Small intestine (tissue), 7 donors: ENCODE data around the gene FZR1. TPM values are rescaled to one million over a fixed set of nuclear protein-coding genes. Genes with fewer than 3 reads are reported as not detected.

ENCODE experiments used
- DNase-seq, 2 donors: peaks; one replicate each; pipeline versions ENCODE4 v3.0.0 to v3.0.0-alpha.2; 2013
- FAIRE-seq: peaks from 2 replicates; lab custom pipeline; 2012; peaks lifted over from hg19 to GRCh38; lab: Jason Lieb, UNC
- H3K27ac ChIP-seq, 3 donors: one replicate each; pipeline ENCODE4 v1.5.1; 2013; ENCODE audit warnings: low read length in 2 of 3, mild to moderate bottlenecking in 2 of 3, control low read depth in 1 of 3, inconsistent platforms in 1 of 3, low read depth in 1 of 3, moderate library complexity in 1 of 3
- H3K27me3 ChIP-seq, 3 donors: one replicate each; pipeline ENCODE4 v1.6.1; 2013; ENCODE audit warnings: low read length in 3 of 3, inconsistent platforms in 1 of 3; ENCODE audit not compliant: control insufficient read depth in 3 of 3, insufficient read depth in 3 of 3
- H3K36me3 ChIP-seq, 3 donors: one replicate each; pipeline ENCODE4 v1.6.1; 2013; ENCODE audit warnings: low read length in 3 of 3, inconsistent platforms in 1 of 3, low read depth in 1 of 3, mild to moderate bottlenecking in 1 of 3, moderate library complexity in 1 of 3; ENCODE audit not compliant: control insufficient read depth in 3 of 3, insufficient read depth in 2 of 3
- H3K4me1 ChIP-seq, 3 donors: one replicate each; pipeline ENCODE4 v1.6.1; 2013; ENCODE audit warnings: low read length in 2 of 3, inconsistent platforms in 1 of 3, low read depth in 1 of 3, mild to moderate bottlenecking in 1 of 3, moderate library complexity in 1 of 3; ENCODE audit not compliant: control insufficient read depth in 3 of 3, insufficient read depth in 2 of 3
- H3K4me3 ChIP-seq, 3 donors: one replicate each; pipeline ENCODE4 v1.5.1; 2013; ENCODE audit warnings: low read length in 3 of 3, control low read depth in 1 of 3, inconsistent platforms in 1 of 3, low read depth in 1 of 3, mild to moderate bottlenecking in 1 of 3, moderate library complexity in 1 of 3
- H3K9me3 ChIP-seq, 2 donors: one replicate each; pipeline ENCODE4 v1.6.1; 2013; ENCODE audit warnings: low read depth in 1 of 2, low read length in 1 of 2; ENCODE audit not compliant: control insufficient read depth in 2 of 2, insufficient read depth in 1 of 2
- WGBS, 3 donors: extraction: QIAGEN DNeasy Blood & Tissue Kit; methylation state at CpG; one replicate each; pipeline ENCODE4 v1.1.7; 2013; 5-methylcytosine and 5-hydroxymethylcytosine counted together
- polyA plus RNA-seq, 4 donors: library from polyadenylated mRNA; stranded (reverse) in 3 of 4; unstranded in 1 of 4; fragments of 200-250 nt in 3 of 4; fragments of 120-200 nt in 1 of 4; gene quantifications; one replicate each; pipeline versions ENCODE4 v1.2.1 to v1.2.3, GENCODE V29; 2013
- donor health status: healthy with polysubstance abuse.
- donor health status: control.
- donor health status: control.
- donor health status: Bipolar disorder and iron deficiency.
- donor health status: healthy.

The FZR1 gene
- polyA plus RNA-seq, 4 donors, result 29.5 to 39.0 (median 32.6) TPM

DNA sequence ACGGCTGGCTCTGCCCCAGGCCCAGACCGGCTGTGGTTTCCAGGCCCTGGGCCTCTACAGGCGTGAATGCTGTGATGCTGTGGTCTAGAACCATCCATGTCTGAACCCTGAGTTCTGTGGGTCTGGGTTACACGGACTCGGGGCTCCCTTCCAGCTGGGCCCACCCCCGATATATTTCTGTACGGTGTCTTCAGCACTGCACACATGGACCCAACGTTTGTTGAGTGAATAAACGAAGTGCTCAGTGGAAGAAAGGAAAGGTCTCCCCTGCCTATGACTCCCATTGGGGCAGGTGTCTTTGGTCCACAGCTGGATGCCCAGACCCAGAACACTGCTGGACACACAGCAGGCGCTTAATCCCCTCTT, 39.5 kb downstream of the FZR1 start:
- no peak for FAIRE-seq
- DNase-seq, result no peak
- peaks cover 0 to 58% (median 5%) of the 10 kb centered on the region in 3 donors for H3K36me3 ChIP-seq

DNA sequence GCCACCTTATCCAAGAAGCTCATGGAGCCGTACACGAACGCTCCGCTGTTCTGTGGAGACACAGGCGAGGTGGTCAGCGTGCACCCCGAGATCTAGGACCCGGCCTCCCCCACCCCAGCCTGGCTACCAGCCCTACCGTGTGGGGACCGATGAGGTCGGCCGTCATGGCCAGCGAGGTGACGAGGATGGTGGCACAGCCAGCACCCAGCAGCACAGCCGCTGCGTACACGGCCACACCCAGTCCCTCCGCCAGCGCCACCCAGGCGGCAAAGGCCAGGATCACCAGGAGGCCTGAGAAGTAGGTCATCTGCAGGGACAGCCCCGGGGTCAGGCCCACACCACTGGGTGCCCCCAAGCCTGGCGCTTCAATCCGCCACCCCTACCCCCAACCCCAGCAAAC, 40.0 kb downstream of the FZR1 start:
- no peak overlapping the region for H3K4me3 ChIP-seq
- H3K27me3 ChIP-seq, result no peaks in the 10 kb centered on the region
- WGBS, 3 donors, result 88 to 90% (median 90%) methylated on average over 20 to 23 of the region's 23 CpGs
- FAIRE-seq, result no peak
- no peaks in the 10 kb centered on the region for H3K9me3 ChIP-seq
- no peak for DNase-seq
- H3K27ac ChIP-seq, result no peak overlapping the region
- peaks cover 0 to 63% (median 5%) of the 10 kb centered on the region in 3 donors for H3K36me3 ChIP-seq
- H3K4me1 ChIP-seq, result no peaks in the 10 kb centered on the region

More for the DNA sequence above, 39.5 kb downstream of the FZR1 start:
- no peak overlapping the region for H3K4me3 ChIP-seq
- no peaks in the 10 kb centered on the region for H3K4me1 ChIP-seq
- 69 to 77% (median 71%) methylated on average over 10 of the region's 10 CpGs for WGBS, 3 donors
- no peaks in the 10 kb centered on the region for H3K27me3 ChIP-seq
- H3K9me3 ChIP-seq, result no peaks in the 10 kb centered on the region
- no peak overlapping the region for H3K27ac ChIP-seq

DNA sequence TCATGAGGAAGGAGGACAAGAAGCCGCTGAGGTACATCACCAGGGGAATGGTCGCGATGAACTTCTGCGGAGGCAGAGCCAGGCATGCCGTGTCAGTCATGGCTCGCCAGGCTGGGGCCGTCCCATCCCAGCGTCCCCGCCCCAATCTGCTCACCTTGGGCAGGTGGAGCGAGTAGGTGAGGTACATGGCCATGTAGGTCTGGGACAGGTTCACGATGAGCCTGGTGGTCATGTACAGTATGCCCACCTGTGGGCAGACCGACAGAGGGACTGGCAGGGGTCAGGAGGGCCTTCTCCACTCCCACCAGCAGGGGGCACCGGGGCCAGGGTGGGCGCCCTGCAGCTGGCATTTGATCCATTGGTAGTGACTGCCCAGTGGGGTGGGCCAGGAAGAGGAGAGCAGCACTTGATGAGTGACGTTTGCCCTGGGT, 41.2 kb downstream of the FZR1 start:
- FAIRE-seq (no peak), DNase-seq (no peak)
- 86 to 89% (median 88%) methylated on average over 14 to 15 of the region's 15 CpGs for WGBS, 3 donors
- no peaks in the 10 kb centered on the region for H3K9me3 ChIP-seq
- peaks cover 0 to 63% (median 5%) of the 10 kb centered on the region in 3 donors for H3K36me3 ChIP-seq
- H3K4me1 ChIP-seq, result no peaks in the 10 kb centered on the region
- no peak overlapping the region for H3K4me3 ChIP-seq
- H3K27ac ChIP-seq, result no peak overlapping the region
- H3K27me3 ChIP-seq, result no peaks in the 10 kb centered on the region

DNA sequence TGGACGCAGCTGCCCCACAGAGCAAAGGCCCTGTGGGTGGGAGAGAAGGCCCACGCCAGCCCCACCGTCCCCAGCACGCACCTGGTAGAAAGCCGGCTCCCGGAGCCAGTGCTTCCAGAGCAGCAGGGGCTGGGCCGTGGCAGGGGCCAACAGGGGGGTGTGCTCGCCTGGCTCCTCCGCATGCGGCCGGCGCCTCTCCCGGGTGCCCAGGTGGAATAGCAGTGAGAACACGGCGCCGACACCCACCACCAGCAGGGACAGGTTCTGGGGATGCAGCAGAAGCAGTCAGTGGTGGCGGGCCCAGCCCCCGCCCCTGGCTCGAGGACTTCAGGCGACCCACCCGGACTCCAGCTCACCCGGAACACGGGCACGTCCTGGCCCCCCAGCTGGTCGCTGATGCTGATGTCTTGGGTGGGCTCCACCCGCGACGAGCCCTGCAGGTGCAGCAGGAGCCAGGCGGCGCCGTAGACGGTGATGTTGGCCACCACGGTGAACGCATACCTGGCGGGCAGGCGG, 41.7 kb downstream of the FZR1 start:
- no peak for FAIRE-seq

DNA sequence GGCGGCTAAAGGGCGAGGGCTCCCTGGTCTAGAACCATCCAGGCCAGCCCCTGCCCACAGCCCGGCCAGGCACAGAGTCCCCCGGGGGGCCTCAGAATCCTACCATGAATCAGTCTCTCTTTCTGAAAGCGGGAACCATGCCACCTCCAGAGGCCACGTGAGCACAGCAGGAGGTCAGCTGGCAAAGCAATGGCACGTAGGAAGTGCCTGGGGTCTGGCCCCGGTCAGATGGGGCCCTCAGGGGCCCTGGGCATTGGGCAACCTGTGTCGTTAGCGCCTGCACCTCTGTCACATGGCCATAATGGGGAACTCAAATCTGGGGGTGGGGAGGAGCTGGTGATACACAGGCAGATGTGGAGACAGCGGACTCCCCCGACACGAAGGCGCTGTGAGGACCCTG, 42.5 kb downstream of the FZR1 start:
- H3K4me1 ChIP-seq, result no peaks in the 10 kb centered on the region
- no peak for DNase-seq
- H3K9me3 ChIP-seq, result no peaks in the 10 kb centered on the region
- 82 to 85% (median 83%) methylated on average over 14 of the region's 14 CpGs for WGBS, 3 donors
- no peaks in the 10 kb centered on the region for H3K27me3 ChIP-seq
- H3K36me3 ChIP-seq, result peaks cover 0 to 59% (median 5%) of the 10 kb centered on the region in 3 donors
- H3K27ac ChIP-seq, result no peak overlapping the region
- no peak for FAIRE-seq
- H3K4me3 ChIP-seq, result no peak overlapping the region

More for the DNA sequence above, 41.7 kb downstream of the FZR1 start:
- Histone ChIP-seq H3K9me3 (no peaks in the 10 kb centered on the region), H3K4me1 (no peaks in the 10 kb centered on the region), H3K4me3 (no peak overlapping the region), H3K27ac (no peak overlapping the region), H3K36me3 (peaks cover 0 to 61% (median 5%) of the 10 kb centered on the region in 3 donors), H3K27me3 (no peaks in the 10 kb centered on the region)
- DNase-seq, result no peak
- WGBS, 3 donors, result 85 to 89% (median 89%) methylated on average over 26 to 36 of the region's 36 CpGs

DNA sequence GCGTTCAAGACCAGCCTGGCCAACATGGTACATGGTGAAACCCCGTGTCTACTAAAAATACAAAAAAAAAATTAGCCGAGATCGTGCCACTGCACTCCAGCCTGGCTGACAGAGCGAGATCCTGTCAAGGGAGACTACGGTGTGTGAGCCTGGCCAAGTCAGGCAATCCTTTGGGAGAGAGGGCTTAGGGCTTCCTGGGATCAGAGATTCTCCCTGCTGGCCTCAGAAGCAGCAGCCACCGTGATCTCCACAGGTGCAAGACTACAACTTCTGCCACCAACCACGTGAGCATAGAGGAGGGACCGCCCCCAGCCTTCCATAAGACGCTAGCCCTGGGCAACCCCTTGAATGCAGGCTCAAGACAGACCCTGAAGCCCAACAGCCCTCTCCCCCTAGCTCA, 43.7 kb downstream of the FZR1 start:
- FAIRE-seq, result no peak

DNA sequence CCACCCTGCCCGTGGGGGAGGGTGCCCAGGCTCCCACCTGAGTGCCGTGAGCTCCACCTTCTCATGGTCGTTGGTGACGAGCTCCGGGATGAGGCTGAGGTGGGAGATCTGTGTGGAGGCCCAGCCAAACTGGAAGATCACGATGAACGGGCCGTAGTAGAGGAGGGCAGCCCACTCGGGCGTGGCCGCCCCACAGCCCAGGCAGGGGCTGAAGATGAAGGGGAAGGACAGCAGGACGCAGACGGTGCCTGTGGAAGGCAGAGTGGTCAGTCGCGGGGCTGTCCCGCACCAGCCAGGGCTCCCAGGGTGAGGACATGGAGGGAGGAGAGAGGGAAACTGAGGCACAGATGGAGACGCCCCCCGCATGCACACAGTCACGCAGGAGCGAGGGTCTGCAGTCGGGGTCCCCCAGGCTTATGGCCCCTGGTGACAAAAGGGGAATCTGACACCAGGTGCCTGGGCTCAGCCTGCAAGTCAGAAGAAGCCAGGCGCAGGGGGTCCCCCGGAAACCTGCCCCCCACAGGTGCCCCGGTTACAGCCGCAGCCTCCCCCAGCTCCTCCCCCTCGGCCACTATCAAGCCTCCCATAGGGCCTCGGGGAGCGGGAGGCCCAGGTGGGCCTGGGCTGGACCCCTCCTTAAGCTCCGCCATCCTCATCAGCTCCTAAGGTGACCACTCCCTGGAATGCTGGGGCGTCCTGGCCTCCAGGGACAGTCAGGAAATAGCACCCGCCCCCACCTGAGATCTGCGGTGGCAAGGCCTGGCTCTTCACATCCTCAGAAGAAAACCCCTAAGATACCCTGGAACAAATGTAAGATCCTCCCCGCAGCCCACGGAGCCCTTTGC, 45.1 kb downstream of the FZR1 start:
- Histone ChIP-seq H3K9me3 (no peaks in the 10 kb centered on the region), H3K27ac (no peak overlapping the region), H3K27me3 (no peaks in the 10 kb centered on the region), H3K4me3 (no peak overlapping the region), H3K36me3 (peaks cover 0 to 35% (median 5%) of the 10 kb centered on the region in 3 donors), H3K4me1 (peaks cover 2 to 4% (median 3%) of the 10 kb centered on the region in 3 donors)
- 91 to 93% (median 92%) methylated on average over 28 to 34 of the region's 34 CpGs for WGBS, 3 donors
- no peak for FAIRE-seq
- DNase-seq, result peak in 1 of 2 donors; percentile 0

More for the DNA sequence above, 43.7 kb downstream of the FZR1 start:
- no peaks in the 10 kb centered on the region for H3K27me3 ChIP-seq
- no peak for DNase-seq
- WGBS, 3 donors, result 86 to 89% (median 88%) methylated on average over 10 of the region's 10 CpGs
- peaks cover 0 to 47% (median 5%) of the 10 kb centered on the region in 3 donors for H3K36me3 ChIP-seq
- no peak overlapping the region for H3K4me3 ChIP-seq
- no peaks in the 10 kb centered on the region for H3K9me3 ChIP-seq
- no peak overlapping the region for H3K27ac ChIP-seq
- peaks cover 0 to 3% (median 2%) of the 10 kb centered on the region in 3 donors for H3K4me1 ChIP-seq

DNA sequence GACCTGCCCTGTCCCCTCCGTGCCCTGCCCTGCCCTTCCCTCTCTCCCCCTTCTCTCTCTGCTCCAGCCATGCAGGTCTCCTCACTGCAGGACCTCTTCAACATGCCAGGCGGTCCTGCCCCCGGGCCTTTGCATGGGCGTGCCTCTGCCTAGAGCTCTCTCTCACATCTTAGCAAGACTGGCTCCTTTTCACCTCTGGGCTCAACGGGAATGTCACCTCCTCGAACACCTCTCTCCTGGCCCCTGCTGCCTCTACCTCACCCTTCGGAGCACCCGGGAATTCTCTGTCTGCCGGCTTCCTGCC, 45.6 kb downstream of the FZR1 start:
- Histone ChIP-seq H3K4me3 (no peak overlapping the region), H3K27me3 (no peaks in the 10 kb centered on the region), H3K36me3 (peaks cover 0 to 30% (median 5%) of the 10 kb centered on the region in 3 donors), H3K9me3 (no peaks in the 10 kb centered on the region), H3K4me1 (peaks cover 2 to 10% (median 3%) of the 10 kb centered on the region in 3 donors), H3K27ac (no peak overlapping the region)
- 83 to 89% (median 87%) methylated on average over 9 of the region's 9 CpGs for WGBS, 3 donors
- no peak for DNase-seq
- FAIRE-seq, result no peak
